ENCODE data around the gene FAM50A.
A peak's percentile ranks its signal among the peaks of the same experiment; 100 is the strongest.

Gene FAM50A

GRCh38 chrX:154463611-154464220 lies 19.8 kb downstream of the FAM50A start:
- no peak for DNase-seq (ENCODE audit: low read depth in 2 of 2, low spot score in 1 of 2)

DNA sequence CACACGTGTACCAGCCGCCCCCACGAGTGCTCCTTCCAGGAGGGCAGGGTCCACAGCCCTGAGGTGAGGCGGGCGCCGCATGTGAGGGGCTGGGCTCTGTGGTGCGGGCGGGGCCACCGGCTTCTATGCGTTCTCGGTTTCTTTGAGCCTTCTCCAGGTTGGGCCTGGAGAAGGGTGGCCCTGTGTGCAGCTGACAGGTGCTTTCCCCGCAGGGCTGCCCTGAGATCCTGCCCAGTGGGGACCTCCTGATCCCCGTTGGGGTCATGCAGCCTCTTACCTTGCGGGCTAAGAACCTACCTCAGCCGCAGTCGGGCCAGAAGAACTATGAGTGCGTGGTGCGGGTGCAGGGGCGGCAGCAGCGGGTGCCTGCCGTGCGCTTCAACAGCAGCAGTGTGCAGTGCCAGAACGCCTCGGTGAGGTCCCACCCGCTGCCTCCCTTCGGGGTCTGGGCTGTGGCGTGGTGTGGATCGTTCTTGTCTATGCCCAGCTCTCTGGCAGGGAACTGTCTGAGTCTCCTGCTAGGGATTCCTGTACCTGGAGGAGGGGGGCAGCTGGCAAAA lies 20.9 kb downstream of the FAM50A start:
- DNase-seq (ENCODE audit: low read depth in 2 of 2, low spot score in 1 of 2) = no peak

DNA sequence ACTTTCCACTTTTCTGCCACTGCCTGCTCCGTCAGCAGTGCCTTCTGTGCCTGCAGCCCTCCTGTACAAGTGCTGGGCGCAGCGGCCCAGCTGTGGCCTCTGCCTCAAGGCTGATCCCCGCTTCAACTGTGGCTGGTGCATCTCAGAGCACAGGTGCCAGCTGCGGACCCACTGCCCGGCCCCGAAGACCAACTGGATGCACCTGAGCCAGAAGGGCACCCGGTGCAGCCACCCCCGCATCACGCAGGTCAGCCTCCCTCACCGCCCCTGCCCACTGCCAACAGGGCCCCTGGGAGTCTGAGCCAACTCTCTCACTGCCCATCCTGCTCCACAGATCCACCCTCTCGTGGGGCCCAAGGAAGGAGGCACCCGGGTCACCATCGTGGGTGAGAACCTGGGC lies 21.7 kb downstream of the FAM50A start:
- DNase-seq (ENCODE audit: low read depth in 2 of 2, low spot score in 1 of 2) = no peak

- no peak for DNase-seq (ENCODE audit: low read depth in 2 of 2, low spot score in 1 of 2)
These were observed 22.1 kb downstream of the FAM50A start for GRCh38 chrX:154466036-154466435.

DNA sequence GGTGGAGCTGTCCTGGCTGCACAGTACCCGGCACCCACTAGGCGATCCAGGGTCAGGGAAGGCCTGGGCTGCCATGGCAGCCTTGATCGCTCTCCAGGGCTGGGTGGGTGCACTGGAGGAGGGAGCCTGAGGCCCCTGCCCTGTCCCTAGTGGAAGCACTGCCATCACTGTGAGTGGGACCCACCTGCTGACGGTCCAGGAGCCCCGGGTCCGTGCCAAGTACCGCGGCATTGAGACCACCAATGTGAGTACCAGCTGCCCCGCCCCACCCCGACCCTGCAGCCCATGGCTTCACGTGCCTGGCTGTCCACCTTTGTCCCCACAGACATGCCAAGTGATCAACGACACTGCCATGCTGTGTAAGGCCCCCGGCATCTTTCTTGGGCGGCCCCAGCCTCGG lies 23.0 kb downstream of the FAM50A start:
- no peak for DNase-seq (ENCODE audit: low read depth in 2 of 2, low spot score in 1 of 2)

GRCh38 chrX:154467556-154467955 lies 23.6 kb downstream of the FAM50A start:
- no peak for DNase-seq (ENCODE audit: low read depth in 2 of 2, low spot score in 1 of 2)

DNA sequence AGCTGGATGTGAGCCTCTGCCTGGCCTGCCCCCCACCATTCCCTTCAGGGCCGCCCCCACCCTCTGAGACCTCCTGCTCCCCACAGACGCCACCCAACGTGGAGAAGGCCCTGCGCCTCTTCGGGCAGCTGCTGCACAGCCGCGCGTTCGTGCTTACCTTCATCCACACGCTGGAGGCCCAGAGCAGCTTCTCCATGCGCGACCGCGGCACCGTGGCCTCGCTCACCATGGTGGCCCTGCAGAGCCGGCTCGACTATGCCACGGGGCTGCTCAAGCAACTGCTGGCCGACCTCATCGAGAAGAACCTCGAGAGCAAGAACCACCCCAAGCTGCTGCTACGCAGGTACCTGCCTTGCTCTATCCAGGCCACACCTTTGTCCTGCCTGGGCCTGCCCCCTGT lies 24.3 kb downstream of the FAM50A start:
- no peak for DNase-seq (ENCODE audit: low read depth in 2 of 2, low spot score in 1 of 2)

DNA sequence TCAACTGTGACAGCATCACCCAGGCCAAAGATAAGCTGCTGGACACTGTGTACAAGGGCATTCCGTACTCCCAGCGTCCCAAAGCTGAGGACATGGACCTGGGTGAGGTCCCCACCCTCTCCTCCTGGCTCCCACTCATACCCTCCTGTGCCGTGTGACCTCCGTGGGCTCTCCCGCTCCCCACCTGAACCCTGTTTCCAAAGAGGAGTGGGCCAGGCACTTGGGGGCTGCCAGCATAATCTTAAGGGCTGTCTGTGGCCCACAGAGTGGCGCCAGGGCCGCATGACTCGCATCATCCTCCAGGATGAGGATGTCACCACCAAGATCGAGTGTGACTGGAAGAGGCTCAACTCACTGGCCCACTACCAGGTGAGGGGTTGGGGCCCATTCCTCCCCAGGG lies 25.2 kb downstream of the FAM50A start:
- no peak for DNase-seq (ENCODE audit: low read depth in 2 of 2, low spot score in 1 of 2)

GRCh38 chrX:154469880-154470279 lies 25.9 kb downstream of the FAM50A start:
- DNase-seq (ENCODE audit: low read depth in 2 of 2, low spot score in 1 of 2) = no peak

DNA sequence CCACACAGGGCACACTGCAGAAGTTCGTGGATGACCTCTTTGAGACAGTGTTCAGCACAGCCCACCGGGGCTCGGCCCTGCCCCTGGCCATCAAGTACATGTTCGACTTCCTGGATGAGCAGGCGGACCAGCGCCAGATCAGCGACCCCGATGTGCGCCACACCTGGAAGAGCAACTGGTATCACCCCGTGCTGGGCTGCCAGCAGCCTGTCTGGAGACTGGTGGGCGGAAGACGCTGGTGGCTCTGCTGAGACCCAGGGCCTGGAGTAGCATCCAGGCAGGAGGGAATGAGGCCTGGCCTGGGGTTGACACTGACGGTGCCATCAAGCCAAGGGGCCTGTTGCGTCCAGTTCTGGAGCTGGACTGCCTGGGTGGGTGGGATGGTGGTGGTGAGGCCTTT lies 26.5 kb downstream of the FAM50A start:
- no peak for DNase-seq (ENCODE audit: low read depth in 2 of 2, low spot score in 1 of 2)

GRCh38 chrX:154470914-154471568 lies 27.1 kb downstream of the FAM50A start:
- DNase-seq (ENCODE audit: low read depth in 2 of 2, low spot score in 1 of 2) = no peak

DNA sequence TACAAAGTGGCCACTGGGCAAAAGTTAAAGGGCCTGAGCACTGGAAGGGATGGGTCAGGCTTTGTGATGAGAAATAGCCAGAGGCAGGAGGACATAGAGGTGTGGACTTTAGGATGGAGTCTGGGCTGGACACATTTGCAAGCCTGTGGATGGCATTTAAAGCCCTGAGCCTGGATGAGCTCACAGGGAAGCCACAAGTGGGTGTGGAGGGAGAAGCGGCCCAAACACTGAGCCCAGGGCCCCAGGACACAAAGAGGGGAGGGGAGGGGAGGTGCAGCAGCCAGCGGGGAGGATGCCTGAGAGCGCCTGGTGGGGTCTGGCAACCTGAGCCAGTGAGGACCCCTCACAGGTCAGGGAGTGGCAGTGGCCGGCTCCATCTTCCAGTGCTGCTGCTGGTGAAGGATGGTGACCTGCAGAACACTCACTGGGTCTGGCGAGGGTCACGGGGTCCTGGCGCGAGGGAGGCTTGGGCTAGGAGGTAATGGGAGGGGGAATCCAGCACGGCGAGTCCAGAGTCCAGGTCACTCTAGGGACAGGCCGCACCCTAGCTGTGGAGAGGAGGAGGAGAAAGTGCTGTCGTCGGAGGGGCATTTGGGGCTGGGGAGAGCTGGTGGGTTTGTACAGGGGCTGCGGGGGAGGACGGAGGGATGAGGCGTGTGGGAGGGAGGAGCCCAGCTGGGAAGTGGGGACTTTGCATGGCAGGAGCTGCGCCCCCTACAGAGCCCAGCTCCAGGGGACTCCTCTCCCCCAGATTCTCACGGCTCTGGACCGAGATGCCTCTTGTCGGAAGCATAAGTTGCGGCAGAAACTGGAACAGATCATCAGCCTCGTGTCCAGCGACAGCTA lies 28.1 kb downstream of the FAM50A start:
- no peak for DNase-seq (ENCODE audit: low read depth in 2 of 2, low spot score in 1 of 2)

DNA sequence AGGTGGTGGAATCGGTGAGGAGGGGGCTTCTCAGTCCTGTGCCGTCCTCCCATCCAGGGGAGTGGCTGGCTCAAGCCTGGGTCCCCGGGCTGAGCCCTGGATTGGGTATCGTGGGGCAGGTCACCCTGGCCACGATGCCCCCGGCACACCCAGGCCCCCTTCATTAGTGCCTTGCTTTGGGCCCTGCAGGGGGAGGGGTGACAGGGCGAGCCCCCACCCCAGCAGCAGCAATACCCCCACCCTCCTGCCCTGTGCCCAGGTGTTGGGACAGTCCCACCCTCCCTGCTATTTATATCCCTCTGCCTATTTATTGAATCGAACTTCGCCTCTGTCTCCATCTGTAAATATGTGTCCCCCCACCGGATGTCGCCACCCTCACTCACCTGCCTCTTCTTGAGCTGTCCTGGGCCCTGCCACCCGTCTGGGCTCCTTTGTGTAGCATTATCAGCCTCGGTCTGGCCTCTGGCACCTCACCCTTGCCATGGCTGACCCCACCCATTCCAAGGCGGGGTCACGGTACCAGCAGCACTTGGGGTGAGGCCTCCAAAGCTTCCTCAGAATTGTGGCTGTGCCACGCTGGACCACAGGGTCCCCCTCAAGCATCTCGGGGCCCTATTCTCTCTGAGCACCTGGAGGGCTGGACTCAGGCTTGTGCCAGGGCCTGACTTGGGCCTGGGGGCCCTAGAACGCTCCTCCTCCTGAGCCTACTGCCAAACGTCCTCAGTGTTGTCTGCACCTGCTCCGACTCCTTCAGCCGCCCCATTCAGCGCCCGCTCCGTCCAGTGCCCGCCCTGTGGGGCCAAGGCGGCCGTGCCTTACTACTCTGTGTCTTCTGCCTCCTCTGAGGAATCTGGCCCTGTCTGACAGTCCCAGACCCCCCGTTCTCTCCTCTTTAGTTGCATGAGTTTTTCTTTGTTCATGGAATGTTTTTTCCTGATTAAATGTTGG lies 29.0 kb downstream of the FAM50A start:
- no peak for DNase-seq (ENCODE audit: low read depth in 2 of 2, low spot score in 1 of 2)

DNA sequence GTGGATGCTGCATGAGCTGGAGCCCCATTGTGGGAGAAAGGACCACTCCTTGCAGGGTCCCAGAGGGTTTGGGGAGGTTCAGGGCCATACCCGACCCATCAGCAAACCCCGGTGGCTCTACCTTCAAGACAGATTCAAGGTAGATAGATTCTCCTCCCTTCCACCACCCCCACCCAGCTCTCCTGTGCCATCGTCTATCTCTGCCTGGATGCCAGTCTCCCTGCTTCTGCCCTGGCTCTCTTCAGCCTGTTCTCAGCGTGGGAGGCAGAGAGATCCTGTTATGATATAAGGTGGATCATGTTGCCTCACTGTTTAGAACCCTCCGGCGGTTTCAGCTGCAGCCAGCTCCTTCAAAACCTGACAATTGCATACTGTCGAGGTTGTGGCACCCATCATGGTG lies 29.7 kb downstream of the FAM50A start:
- DNase-seq (ENCODE audit: low read depth in 2 of 2, low spot score in 1 of 2) = no peak

GRCh38 chrX:154476821-154477220 lies 32.9 kb downstream of the FAM50A start:
- no peak for DNase-seq (ENCODE audit: low read depth in 2 of 2, low spot score in 1 of 2)

GRCh38 chrX:154477891-154478477 lies 34.0 kb downstream of the FAM50A start:
- no peak for DNase-seq (ENCODE audit: low read depth in 2 of 2, low spot score in 1 of 2)

DNA sequence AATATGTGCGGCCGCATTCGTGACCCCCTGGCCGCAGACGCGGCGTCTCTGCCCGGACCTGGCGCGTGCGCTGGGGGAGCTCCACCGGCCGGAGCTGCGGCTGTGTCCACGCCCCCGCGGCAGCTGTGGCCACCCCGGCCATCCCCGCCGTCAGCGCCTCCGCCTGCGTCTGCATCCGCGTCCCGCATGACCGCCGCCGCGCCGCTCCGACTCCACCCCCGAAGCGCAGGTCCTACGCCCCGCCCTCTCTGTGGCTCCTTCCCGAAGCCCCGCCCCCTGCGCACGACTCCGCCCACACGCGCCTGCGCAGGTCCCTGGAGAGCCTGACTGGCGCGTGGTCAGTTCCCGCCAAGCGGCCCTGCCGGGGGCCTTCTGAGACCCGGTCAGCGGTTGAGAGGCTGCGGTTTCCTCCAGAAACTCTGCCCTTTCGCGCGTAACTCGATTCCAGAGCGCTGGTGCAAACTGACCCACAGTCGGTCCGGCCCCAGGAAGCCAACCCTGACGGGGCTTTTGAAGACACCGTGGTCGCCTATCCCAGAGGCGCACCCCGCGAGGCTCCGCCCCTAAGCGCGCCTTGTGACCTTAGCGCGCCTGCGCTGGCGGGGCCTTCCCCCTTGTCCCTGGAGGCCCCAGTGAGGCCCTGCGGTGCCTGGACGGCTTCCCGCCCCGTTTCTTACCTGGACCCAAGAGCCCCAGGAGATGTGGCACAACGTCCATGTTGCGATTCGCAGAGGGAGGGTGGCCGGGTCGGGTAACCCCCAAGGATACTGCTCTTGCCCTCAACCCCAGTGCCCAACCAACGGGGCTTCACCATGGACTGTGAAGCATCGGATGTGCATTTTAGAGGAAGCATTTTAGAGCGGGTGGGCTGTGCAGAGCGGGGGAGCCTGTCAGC lies 35.0 kb downstream of the FAM50A start, which contains the start of gene LAGE3:
Gene LAGE3 (minus strand): TSS at position 554 of the 895 bp plus-strand sequence. CDS start 366 bp downstream, at position 188.
- DNase-seq (ENCODE audit: low read depth in 2 of 2, low spot score in 1 of 2) = peak; percentile 86 to 88

DNA sequence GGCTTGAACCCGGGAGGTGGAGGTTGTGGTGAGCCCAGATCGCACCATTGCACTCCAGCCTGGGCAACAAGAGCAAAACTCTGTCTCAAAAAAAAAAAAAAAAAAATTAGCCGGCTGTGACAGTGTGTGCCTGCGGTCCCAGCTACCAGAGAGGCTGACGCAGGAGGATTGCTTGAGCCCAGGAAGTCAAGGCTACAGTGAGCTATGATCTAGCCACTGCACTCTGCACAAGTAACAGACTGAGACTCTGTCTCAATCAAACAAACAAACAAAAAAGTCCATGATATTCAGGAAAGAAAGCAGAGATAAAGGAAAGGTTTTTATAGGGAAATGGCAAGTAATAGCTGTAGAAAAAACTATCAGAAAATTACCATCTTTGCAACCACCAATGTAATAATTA lies 37.3 kb downstream of the FAM50A start:
- no peak for DNase-seq (ENCODE audit: low read depth in 2 of 2, low spot score in 1 of 2)

DNA sequence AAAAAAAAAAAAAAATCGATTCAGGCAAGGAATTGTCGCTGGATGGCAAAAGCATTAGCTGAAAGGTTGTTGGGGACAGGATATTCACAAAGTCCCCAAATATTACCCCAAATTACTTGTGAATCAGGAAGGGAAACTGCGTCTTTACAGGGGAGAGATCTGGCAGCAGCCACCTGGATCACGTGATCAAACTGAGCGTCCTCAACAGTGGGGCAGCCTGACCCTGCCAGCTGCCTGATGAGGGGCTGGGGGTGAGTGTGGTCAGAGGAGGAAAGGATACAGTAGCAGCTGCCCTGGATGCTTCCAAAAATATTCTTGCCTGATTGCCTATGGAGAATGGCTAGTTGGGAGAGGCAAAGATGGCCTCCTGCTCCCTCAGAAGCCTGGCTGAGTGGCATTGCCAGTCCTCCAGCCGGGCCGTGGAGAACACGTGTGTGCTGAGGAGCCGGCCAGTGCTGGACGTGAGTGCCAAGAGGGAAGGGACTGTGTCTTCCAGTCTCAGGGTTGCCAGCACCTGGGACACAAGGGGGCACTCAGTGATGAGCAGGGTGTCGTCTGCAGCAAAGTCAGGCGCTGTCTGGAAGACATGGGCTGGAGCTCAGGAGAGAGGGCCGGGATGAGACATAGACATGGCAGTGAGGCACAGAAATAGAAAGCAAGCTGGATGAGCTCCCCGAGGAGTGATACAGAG lies 38.1 kb downstream of the FAM50A start:
- no peak for DNase-seq (ENCODE audit: low read depth in 2 of 2, low spot score in 1 of 2)

Measured in stimulated activated CD8-positive, alpha-beta memory T cell treated with anti-CD3 and anti-CD28 coated beads, Interleukin-4, amount 100 ng/mL, for 1 hour (primary cell).